HG02885 (cell line): ENCODE data around the gene TOM1.

Source experiments
- ATAC-seq: cut with Tn5 transposase; IDR thresholded peaks from one replicate; pipeline ENCODE4 v1.9.1; 2021; ENCODE audit warnings: mild to moderate bottlenecking; ENCODE audit not compliant: unreplicated experiment, poor library complexity

TOM1 gene

DNA sequence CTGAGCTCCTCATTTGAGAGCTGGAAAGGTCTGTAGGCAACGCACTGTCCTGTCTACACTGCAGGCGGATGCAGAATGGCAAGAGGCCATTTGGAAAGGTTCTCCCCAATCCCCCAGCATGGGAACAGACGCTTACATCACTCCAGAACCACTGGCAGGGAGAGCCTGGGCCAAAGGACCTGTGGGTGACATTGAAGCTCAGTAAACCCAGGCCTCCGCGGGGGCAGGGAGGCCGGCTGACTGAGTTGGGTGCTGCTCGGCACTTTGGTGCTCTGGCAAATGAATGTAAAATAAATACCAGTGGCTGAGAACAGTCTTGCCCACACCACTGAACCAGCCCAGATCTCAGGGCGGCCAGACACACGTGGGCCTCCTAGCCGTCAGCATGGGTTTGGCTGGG, 22.4 kb downstream of the TOM1 start:
- ATAC-seq: no peak

DNA sequence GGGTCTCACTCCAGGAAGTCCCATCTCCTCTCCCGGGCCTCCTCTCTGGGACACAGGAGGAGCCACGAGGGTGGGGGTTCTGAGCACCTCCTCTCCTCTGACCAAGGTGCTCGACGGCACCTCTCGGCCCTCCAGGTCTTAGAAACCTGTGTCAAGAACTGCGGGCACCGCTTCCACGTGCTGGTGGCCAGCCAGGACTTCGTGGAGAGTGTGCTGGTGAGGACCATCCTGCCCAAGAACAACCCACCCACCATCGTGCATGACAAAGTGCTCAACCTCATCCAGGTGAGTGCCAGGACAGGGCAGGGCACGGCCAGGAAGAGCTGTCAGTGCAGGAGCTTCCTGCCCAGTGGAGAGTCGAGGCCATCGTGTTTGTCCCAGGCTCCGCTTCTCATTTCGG, 23.2 kb downstream of the TOM1 start:
- no peak for ATAC-seq

DNA sequence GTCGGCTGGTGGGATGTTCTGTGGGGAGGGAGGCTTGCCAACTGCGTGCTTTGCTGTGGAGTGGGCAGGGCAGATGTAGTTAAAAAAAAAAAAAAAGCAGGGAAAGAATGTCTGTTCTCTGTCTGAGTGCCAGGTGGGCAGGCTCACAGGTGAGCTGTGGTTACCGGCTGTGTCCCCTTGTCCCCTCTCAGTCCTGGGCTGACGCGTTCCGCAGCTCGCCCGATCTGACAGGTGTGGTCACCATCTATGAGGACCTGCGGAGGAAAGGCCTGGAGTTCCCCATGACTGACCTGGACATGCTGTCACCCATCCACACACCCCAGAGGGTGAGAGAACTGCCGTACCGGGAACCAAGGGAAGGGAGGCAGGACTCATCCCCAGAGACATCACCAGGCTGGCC, 23.6 kb downstream of the TOM1 start:
- no peak for ATAC-seq

DNA sequence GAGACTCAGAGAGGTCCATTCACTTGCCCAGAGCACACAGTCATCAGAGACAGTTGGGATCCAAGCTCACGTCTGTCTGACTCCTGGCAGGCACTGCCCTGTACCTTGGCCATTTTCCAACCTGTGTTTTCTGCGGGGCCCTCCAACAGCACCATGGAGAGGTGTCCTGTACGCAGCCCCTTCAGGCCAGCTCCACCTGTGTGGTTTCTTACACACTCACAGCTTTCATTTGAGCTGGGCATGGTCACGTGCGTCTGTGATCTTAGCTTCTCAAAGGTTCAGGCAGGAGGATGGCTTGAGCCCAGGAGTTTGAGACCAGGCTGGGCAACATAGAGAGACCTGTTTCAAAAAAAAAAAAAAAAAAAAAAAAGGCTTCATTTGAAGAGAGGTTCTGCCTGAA, 24.4 kb downstream of the TOM1 start:
- no peak for ATAC-seq

DNA sequence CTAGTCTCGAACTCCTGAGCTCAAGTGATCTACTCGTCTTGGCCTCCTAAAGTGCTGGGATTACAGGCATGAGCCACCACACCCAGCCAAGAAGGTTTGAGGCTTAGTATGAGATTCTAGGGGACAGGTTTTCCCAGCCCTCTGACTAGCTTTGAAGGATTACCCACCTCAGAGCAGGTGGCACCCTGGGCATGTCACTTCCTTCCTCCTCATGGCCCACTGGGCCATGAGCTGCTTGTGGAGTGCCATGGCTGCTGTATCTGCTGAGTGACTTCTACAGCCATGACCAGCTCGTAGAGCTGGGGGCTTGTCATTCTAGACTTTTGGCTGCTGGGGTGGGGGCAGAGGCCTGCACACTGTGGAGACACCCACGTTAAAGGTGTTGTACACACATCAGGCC, 25.1 kb downstream of the TOM1 start:
- no peak for ATAC-seq

DNA sequence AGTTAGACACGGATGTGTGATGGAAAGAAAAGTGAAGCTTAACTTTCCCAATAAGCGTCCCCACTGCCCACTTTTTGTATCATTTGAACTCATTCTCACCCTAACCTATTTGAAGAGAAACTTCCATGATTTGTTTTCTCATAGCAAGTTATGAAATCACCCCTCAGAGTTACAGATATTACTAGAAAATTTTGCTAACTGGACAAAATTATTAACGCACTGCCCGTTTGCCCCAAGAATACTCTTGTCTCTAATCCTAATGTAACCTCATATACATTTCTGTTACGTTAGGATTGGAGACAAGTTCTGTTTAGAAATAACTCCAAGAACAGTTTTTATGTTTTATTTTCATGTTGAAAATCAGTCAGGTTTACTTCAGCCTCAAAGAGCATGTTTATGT, 25.5 kb downstream of the TOM1 start:
- no peak for ATAC-seq

DNA sequence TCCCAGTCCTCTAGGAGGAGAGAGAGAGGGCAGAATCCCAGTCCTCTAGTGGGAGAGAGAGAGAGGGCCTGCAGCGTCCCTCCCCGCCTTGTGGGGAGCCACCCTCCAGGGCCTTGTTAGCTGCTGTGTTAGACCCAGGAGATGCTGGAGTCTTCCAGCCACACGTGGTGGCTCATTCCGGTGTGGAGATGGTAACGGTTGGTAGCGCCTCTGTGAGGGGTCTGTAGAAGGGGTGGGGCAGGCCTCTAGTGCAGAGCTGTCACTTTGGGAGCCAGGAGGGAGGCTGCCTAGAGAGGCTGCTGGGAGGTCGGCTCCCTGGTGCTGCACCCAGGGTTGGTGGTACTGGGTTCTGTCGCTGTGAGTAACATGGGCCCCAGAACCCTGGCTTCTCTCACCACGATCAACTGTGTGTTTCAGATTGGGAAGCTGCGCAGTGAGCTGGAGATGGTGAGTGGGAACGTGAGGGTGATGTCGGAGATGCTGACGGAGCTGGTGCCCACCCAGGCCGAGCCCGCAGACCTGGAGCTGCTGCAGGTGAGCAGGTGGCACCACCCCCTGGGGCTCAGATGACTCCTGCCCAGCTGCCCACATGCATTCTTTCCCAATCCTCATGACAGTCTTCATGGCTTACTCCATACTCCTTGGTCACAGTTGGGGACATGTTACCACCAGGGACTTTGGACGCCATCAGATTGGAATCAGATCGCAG, 27.3 kb downstream of the TOM1 start:
- ATAC-seq: no peak

DNA sequence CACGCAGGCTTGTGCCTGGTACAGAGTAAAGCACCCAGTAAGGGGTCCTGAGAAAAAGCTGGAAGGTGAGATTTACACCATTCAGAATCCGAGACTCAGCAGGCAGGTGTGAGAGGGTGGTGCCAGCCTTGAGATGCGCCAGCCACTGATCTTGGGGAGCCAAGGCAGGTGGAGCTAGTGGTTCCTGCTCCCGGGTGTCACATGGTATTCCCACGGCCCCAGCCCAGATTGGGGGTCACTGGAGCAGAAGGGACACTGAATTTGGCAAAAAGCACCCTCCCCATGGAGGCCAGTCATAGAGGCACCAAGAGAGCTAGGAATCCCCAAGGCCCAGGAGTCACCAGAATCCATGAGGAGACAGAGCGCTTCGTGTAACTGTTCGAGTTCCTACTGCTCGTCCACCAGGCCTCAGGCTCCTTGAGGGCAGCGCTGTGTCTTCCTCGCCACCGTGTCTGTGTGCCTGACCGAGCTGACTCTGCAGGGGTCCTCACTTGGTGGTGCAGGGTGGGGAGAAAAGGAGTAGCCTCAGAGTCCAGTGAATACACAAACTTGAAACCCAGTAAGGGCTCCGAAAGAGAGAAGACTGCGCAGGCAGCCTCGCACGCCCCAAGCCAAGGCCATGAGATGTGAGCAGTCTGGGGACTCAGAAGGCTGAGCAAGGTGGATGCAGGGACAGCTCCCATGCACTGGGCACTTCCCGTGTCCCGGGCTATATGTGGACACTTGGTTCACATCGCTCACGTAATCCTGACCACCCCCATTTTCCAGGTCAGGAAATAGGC, 28.2 kb downstream of the TOM1 start:
- ATAC-seq: no peak

DNA sequence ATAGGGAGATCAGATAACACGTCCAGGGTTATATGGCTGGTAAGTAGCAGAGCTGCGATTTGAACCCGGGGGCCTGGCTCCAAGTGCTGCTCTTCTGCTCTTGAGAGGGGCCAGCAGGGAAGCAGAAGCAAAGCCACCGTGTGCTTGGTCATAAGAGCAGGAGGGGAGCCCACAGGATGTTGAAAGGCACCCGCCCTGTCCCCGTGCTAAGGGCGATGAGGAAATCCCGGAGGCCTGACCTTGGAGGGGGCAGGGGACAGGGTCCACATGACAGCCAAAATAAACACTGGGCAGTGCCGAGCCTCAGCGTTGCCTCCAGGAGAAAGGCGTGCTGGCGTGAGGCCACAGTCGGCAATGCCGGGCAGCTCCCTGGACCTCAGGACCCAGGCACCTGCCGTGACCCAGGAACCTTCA, 28.8 kb downstream of the TOM1 start:
- no peak for ATAC-seq

DNA sequence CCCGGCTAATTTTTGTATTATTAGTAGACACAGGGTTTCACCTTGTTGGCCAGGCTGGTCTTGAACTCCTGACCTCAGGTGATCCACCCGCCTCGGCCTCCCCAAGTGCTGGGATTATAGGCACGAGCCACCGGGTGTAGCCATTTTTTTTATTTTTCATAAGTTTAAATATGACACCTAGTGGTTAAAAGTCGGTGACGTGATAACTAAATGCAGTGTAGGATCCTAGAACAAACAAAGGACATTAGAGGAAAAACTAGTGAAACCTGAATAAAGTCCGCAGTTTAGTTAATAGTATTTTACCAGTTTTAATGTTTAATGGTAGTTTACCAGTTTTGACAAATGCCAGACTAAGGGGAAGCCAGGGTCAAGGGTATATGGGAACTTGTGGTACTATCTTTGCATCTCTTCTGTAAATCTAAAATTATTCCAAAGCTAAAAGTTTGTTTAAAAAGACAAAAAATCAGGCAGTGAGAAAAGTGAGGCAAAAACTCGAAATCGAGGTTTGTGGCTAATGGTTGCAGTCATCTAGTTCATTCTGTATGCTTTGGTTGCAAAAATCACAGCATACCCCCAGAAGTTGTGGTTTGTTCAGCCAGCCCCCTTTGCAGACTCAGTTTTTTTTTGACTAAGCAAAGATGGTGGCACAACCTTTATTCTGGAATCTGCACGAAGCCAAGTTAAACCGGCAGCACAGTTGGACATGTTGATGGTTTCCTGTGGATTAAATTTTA, 29.6 kb downstream of the TOM1 start:
- no peak for ATAC-seq

DNA sequence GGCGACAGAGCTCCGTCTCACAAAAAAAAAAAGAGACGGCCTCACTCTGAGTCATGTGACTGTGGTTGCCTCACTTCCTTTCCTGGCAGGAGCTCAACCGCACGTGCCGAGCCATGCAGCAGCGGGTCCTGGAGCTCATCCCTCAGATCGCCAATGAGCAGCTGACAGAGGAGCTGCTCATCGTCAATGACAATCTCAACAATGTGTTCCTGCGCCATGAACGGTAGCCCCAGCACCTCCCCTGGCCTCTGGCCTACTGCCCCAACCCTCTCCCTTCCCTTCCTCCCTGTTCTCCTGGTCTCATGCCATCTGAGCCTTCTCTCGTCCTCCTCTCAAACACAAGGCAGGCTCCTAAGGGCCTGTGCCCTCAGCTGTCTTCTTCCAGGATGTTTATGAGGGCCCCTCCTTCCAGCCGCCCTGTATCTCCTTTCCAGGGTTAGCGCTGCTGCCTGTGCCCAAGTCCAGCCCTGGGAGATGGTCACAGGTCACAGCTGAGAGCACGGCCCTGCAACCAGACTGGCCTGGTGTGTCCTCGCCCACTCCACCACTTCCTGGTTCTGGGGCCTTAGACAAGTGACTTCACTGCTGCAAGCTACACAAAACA, 30.7 kb downstream of the TOM1 start:
- no peak for ATAC-seq

DNA sequence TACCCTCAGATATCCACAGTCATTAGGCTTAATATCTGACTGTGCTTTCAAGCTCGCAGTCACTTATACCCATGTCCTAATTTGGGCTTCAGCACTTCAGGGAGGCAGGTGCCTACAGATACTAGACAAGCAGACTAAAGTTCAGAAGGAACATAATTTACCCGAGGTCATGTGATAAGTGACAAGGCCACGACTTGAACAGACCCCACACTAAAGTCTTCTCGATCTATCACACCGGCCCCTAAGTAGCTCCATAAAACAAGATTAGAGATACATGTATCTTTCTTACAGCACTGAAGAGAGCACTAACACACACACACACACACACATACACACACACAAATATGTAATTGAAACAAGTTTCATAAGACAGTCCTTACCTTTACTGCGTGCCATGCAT, 32.6 kb downstream of the TOM1 start:
- ATAC-seq: no peak

DNA sequence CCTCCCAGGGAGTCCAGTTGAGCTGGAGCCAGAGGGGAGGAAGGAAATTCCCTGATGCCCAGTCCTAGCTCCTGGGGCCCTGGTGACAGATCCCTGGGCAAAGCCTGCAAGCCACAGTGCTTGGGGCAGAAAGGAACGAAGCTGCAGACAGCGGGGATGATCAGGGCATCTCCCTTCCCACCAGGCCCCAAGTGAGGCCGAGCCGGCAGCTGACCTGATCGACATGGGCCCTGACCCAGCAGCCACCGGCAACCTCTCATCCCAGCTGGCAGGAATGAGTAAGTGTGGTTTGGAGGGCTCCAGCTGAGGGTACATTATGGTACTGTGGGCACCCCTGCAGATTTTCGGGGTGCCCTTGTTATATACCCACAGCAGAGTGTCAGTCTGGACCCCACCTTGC, 33.5 kb downstream of the TOM1 start:
- ATAC-seq: no peak

DNA sequence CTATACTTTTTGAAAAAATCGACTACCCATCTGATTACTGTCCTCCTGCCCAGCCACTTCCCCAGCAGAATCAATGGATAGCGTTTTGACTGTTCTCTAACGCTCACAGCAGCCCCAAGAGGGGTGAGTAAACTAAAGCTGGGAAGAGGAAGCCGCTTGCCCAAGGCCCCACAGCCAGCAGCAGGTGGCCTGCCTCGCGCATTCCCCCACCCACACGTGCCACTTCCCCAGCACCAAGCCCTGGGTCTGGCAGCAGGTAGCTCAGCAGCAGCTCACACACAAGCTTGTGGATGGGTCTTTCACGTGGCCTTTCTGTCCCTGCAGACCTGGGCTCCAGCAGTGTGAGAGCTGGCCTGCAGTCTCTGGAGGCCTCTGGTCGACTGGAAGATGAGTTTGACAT, 34.3 kb downstream of the TOM1 start:
- no peak for ATAC-seq

DNA sequence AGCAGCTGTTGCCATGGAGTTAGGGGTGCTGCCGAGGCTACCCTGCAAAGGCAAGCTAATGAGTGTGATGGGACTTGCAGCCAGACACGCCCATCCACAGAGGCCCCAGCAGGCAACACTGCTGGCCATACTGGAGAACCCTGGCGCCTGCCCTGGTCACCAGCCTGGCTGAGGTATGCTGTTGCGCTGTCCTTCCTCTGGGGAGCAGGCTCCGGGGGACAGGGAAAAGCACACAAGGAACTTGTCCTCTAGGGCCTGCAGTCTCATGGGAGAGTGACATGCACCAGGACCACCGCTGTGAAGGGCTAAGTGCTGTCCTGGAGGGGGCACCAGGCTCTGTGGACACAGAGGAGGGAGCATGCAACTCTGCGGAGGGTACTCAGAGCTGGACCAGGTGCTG, 35.8 kb downstream of the TOM1 start:
- ATAC-seq: no peak

DNA sequence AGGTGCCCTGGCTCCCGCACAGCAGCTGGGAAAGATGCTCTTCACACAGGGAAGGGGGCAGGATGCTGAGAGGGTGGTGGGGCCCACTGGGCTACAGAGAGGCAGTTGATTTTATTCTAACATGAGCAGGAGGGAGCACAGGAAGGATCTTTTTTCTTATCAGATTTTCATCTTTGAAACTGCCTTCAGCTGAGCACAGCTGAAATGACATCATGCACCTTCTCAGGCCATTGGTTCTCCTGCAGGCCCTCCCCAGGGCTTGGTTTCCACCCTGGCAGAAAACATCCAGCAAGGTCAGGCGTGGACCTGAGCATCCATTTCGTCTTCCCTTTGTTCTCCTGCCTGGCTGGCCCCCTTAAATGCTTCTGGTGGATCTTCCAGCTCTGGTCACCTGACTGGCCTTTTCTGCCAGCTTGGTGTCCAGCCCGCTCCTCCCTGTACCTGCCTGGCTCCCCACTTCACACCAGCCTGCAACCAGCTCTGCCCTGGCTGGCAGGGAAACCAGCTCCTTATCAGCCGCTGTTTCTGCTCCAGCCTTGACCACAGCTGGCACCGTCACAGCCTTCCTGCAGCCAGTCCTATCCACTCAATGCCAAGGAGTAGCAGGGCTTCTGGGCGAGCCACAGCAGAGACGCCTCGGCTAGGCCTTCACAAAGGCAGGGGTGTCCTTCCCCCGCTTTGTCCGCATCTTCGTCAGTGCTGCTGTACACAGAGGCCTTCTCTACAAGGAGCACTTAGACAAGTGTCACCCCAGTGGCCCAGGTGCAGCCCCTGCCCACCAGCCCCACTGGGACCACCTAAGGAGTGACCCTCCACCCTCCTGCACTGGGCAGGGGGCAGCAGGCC, 36.5 kb downstream of the TOM1 start:
- ATAC-seq: no peak

DNA sequence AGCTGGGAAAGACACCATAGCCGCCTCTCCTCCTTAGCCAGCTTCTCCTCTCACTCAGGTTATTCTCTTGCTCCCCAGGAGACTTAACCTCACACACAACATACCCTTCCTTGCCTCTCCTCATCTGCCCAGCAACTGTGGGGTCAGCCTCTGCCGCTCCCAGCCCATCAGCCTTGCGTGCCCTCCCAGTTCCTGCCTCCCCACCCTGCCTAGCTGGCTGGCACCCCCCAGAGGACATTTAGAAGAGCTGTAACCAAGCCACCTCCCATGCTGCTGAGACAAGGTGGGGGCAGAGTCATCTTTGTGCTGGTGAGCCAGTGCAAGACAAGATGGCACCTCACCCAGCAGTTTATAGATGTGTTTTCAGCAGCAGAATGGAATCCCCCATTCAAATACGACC, 38.2 kb downstream of the TOM1 start:
- no peak for ATAC-seq

DNA sequence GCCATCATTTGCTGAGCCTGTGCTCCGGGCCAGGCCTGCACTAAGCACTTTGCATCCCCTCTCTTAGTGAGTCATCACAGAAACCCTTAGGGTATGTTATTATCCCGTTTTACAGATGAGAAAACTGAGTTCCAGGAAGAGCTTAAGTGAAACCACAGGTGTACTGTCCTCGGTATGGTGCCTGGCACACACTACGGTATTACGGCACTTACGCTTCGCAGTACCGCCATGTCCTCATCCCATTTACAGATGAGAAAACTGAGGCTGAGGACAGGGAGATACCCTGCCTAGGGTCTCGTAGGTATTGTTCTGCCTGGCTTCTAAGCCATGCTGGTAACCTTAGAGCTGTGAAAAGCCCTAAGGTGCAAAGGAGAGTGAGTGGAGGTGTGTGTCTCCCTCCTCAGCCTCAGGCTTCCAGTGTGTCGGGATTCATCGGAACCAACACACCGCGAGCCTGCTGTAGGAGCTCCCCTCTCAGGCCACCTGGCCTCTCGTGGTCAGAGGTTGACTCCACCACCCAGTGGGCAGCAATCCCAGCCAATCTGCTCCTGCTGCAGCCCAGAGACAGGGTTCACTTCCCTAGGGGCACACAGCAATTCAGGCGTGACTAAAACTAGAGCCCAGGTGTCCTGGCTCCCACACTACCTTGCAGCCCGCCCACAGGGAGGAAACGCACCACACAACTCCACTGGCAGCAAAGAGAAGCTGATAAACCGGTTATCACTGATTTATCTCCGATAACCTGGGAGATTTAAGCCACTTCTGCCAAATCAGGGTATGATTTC, 41.6 kb downstream of the TOM1 start:
- no peak for ATAC-seq

DNA sequence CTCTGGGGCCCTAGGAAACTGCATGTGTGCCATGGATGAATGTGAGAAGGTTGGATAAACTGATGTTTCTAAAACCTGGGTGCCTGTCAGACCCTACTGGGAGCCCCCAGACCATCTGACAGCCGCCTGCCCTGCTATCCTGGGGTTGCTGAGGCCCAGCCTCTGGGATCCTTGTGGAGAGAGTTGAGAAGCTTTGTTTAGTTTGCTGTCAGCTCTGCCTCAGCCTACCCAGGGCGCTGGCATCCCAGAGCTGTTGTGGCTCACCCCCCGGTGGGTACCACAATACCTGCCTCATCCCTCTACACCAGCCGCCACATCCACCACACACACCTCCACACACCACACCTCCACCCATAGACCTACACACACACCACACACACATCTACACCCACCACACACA, 42.7 kb downstream of the TOM1 start:
- no peak for ATAC-seq
